Right atrium auricular region (tissue), 2 donors: ENCODE measurements around the gene TEFM. TPM values are rescaled to one million over a fixed set of nuclear protein-coding genes. Genes with fewer than 3 reads are reported as not detected.
A peak's percentile ranks its signal among the peaks of the same experiment; 100 is the strongest.

Experiments
- DNase-seq: peaks from one replicate; pipeline ENCODE4 v3.0.0-alpha.2; 2019; ENCODE audit warnings: low spot score
- H3K27ac ChIP-seq, 2 donors: fragments of 200-600 bp; sonication (generic); 1 replicate in 1 of 2; 2 replicates in 1 of 2; pipeline ENCODE4 v1.5.1; 2016 to 2019
- H3K27me3 ChIP-seq, 2 donors: fragments of 200-600 bp; sonication (generic); one replicate each; pipeline versions ENCODE4 v1.5.1 to v1.6.0; 2017 to 2019
- H3K36me3 ChIP-seq: fragments of 200-600 bp; sonication (generic); one replicate; pipeline ENCODE4 v1.5.1; 2016
- H3K4me1 ChIP-seq, 2 donors: fragments of 200-600 bp; sonication (generic); one replicate each; pipeline versions ENCODE4 v1.5.1 to v1.6.0; 2017 to 2019
- H3K4me3 ChIP-seq, 2 donors: fragments of 200-600 bp; sonication (generic); 1 replicate in 1 of 2; 2 replicates in 1 of 2; pipeline ENCODE4 v1.5.1; 2017 to 2019; ENCODE audit warnings: mild to moderate bottlenecking in 1 of 2, moderate library complexity in 1 of 2
- H3K9me3 ChIP-seq, 2 donors: fragments of 200-600 bp; sonication (generic); one replicate each; pipeline ENCODE4 v1.5.1; 2019
- total RNA-seq, 2 donors: library from RNA; depleted of rRNA; stranded (reverse); fragments of >200 nt; gene quantifications; one replicate each; pipeline ENCODE4 v1.1.0, GENCODE V29; 2016
- TF ChIP-seq, protein P1 (sequence below), 2 donors: fragments of 200-600 bp; sonication (generic); IDR thresholded peaks; one replicate each; pipeline ENCODE4 v1.5.1; 2019; ENCODE audit warnings: antibody characterized with exemption in 2 of 2

The TEFM gene, protein sequence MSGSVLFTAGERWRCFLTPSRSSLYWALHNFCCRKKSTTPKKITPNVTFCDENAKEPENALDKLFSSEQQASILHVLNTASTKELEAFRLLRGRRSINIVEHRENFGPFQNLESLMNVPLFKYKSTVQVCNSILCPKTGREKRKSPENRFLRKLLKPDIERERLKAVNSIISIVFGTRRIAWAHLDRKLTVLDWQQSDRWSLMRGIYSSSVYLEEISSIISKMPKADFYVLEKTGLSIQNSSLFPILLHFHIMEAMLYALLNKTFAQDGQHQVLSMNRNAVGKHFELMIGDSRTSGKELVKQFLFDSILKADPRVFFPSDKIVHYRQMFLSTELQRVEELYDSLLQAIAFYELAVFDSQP
- 10 to 100 TPM in 1 of 2 donors, 1 to 10 TPM in 1; 6.6 to 11.0 TPM for total RNA-seq

DNA sequence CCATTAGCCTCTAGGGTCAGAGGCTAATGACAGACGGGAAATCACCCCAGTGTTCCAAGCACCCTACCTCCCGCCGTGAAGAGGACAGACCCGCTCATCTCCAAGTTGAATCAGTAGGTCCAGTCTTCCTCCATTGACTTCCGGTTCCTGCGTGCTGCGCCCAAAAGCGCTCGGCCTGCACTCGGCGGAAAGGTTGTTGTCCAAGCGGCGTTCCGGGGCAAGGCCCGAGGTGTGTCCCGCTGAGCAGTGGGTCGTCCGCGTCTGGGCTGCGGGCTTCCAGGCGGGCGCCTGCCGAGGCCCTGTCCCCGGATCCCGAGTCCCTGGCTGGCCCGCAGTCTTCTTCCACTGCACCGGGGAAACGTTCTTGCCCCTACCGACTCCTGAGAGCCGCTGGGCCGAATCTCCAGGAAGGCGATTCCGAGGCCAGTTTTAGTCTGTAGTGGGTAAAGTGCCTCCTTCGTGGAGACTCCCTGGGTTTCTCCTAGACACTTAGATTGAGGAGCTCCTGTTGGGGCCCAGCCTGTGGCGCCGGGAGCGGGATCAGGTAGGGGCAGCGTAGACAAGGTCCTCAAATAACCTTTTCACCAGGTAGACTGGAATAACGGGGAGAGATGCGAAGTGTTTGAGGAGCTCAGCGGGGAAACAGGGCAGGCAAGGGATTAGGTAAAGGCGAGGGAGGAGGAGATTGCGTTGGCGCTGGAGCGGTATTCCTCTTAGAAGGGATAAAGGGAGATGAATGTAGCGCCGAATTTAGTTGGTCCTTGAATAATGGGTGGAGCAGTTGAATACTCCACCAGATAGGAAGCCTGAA, at the start of gene TEFM:
Gene TEFM (minus strand): TSS at position 138 of the 811 bp plus-strand sequence. CDS start 40 bp downstream, at position 98.
- TF ChIP-seq, protein P1, sequence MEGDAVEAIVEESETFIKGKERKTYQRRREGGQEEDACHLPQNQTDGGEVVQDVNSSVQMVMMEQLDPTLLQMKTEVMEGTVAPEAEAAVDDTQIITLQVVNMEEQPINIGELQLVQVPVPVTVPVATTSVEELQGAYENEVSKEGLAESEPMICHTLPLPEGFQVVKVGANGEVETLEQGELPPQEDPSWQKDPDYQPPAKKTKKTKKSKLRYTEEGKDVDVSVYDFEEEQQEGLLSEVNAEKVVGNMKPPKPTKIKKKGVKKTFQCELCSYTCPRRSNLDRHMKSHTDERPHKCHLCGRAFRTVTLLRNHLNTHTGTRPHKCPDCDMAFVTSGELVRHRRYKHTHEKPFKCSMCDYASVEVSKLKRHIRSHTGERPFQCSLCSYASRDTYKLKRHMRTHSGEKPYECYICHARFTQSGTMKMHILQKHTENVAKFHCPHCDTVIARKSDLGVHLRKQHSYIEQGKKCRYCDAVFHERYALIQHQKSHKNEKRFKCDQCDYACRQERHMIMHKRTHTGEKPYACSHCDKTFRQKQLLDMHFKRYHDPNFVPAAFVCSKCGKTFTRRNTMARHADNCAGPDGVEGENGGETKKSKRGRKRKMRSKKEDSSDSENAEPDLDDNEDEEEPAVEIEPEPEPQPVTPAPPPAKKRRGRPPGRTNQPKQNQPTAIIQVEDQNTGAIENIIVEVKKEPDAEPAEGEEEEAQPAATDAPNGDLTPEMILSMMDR (IDR thresholded peaks at IDR 0.05): no peak

DNA sequence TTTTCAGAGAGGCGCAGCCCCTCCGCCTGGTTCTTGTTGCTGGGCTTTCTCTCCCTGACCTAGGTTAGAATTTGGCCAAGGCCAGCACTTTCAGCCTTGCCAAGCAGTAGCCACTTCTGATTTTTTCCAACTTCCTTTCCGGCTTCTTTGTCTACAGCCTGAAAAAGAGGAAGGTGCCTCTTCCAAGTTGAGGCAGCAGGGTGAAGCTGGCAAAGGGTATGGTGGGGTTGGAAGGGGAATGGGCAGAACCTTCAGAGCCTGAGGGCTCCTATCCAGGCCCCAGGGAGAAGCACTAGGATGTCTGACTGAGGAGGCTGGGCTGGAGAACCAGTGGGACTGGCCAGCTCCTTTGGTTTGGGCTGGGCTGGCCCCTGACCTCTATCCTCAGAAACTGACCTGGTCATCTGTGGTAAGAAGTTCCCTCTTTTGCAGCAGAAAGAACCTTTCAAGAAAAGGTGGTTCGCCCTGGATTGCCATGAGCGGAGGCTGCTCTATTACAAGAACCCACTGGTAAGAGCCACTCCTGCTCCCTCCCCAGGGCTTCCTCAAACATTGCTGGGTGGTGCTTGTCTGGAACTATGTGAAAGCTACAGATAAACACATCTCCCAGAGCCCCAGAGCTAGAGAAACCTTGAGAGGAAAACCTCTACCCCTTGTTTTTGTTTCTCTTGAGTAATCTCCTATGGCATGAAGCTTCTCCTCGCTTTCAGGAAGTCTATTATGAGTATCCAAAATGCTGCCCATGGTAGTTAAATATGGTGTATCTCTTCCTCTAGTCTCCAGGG, 48.2 kb upstream of the TEFM start:
- TF ChIP-seq, protein P1 (IDR thresholded peaks at IDR 0.05): no peak
- no peaks in the 10 kb centered on the region for H3K27me3 ChIP-seq
- H3K4me3 ChIP-seq: peak overlapping the region in 1 of 2 donors; percentile 1
- no peaks in the 10 kb centered on the region for H3K9me3 ChIP-seq
- no peak for DNase-seq
- no peaks in the 10 kb centered on the region for H3K36me3 ChIP-seq
- peaks cover 0 to 35% of the 10 kb centered on the region in 2 donors for H3K4me1 ChIP-seq
- peak overlapping the region; percentile 39 to 40 for H3K27ac ChIP-seq

More for the DNA sequence above, at the start of gene TEFM:
- peak; percentile 94 for DNase-seq
- H3K27me3 ChIP-seq: no peaks in the 10 kb centered on the region
- peaks cover 0 to 21% of the 10 kb centered on the region in 2 donors for H3K4me1 ChIP-seq
- peak within 1 kb of the TSS; percentile 87 to 88 for H3K27ac ChIP-seq
- H3K9me3 ChIP-seq: no peaks in the 10 kb centered on the region
- peak within 1 kb of the TSS; percentile 59 to 70 for H3K4me3 ChIP-seq
- H3K36me3 ChIP-seq: peaks cover 3% of the 10 kb centered on the region

DNA sequence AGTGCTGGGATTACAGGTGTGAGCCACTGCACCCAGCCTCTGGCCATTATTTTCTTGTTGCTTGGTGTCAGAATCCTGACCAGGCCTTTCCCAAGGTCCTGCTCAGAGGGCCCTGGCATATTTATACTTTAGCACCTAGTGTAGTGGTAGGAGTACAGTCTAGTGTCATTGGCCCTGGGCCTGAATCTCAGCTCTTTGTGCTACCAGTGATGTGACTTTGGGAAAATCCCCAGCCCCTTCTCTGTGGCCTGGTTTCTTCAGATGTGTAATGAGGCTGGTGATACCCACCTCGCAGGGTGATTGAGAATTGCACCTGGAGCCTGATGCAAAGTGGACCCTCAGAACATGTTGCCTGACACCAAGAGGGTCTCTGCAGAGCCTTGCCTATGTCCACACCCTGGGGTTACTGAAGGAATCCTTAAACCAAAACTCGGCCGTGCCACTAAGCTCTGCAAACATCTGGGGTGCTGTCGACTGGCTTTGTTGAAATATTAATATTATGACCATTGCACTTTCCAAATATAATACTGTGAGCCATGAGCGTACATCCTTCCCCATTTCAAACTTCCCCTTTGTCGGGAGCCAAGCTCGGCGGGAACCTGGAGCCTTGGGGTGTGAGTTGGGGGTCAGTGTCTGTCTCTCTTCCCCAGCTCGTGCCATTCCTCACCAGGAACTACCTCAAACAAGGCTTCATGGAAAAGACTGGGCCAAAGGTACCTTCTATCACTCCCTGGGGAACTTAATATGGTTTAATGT, 46.8 kb upstream of the TEFM start:
- Histone ChIP-seq H3K4me1 (peaks cover 0 to 35% of the 10 kb centered on the region in 2 donors), H3K27ac (peak overlapping the region; percentile 39 to 40), H3K9me3 (no peaks in the 10 kb centered on the region), H3K4me3 (no peak overlapping the region), H3K27me3 (no peaks in the 10 kb centered on the region), H3K36me3 (no peaks in the 10 kb centered on the region)
- TF ChIP-seq, protein P1 (IDR thresholded peaks at IDR 0.05): no peak
- no peak for DNase-seq

DNA sequence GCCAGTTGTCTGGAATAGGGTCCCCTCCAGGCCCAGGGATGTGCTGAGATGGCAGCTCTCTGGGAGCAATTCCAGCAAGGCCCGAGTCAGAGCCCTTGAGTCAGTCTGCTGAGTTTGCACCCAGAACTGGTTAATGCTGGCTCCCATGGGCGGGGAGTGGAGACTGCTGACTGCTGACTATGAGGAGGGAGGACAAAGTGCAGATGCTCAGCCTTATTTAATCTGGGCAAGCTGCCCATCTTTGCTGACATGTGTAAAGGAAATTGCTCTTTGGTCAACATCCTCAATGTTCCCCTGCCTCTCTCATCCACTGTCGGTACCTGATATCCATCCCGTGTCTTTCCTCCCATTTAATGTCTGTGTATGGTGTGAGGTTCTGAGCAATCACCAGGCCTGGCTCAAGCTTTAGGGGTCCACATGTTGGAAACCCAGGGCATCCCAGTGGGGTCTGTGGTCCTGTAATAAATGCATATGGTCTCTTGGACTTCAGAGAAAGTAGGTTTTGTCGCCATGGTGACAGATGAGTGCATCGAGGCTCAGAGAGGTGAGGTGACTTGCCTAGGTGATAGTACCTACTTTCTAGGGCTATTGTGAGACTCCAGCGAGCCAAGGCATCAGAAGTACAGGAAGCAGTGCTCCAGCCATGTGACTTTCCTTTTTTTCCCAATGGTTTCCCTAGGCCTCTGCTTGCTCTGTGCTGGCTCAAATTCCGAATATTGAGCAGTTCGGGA, 44.8 kb upstream of the TEFM start:
- TF ChIP-seq, protein P1 (IDR thresholded peaks at IDR 0.05): no peak
- peak; percentile 77 for DNase-seq
- no peaks in the 10 kb centered on the region for H3K27me3 ChIP-seq
- peaks cover 0 to 17% of the 10 kb centered on the region in 2 donors for H3K4me1 ChIP-seq
- no peaks in the 10 kb centered on the region for H3K9me3 ChIP-seq
- no peaks in the 10 kb centered on the region for H3K36me3 ChIP-seq
- peak overlapping the region; percentile 29 to 36 for H3K27ac ChIP-seq
- no peak overlapping the region for H3K4me3 ChIP-seq
